OCI-LY1 (cell line): ENCODE data around the gene HYDIN.

ENCODE experiments used
- H2AFZ ChIP-seq: fragments of 200-600 bp; sonication (generic), shearing (Covaris generic); 2 replicates; pipeline ENCODE4 v1.6.0; 2014; ENCODE audit warnings: antibody characterized with exemption, mild to moderate bottlenecking, low read length
- H3F3A ChIP-seq: fragments of 200-600 bp; sonication (generic), shearing (Covaris generic); 2 replicates; pipeline ENCODE4 v1.6.0; 2014; ENCODE audit warnings: mild to moderate bottlenecking, antibody characterized with exemption, low read length, moderate library complexity; ENCODE audit not compliant: insufficient read depth
- H3K27ac ChIP-seq: fragments of 200-600 bp; sonication (generic); 2 replicates; pipeline ENCODE4 v1.5.1; 2014; ENCODE audit warnings: low read length, mixed run types, mild to moderate bottlenecking, low read depth; ENCODE audit not compliant: poor library complexity, severe bottlenecking
- H3K27me3 ChIP-seq: fragments of 200-600 bp; sonication (generic); 2 replicates; pipeline ENCODE4 v1.6.0; 2014; ENCODE audit warnings: antibody characterized with exemption, mild to moderate bottlenecking, low read length, moderate library complexity; ENCODE audit not compliant: insufficient read depth
- H3K36me3 ChIP-seq: fragments of 200-600 bp; sonication (generic); 2 replicates; pipeline ENCODE4 v1.6.1; 2014; ENCODE audit warnings: mild to moderate bottlenecking, antibody characterized with exemption, low read length, moderate library complexity, mixed read lengths; ENCODE audit not compliant: insufficient read depth
- H3K4me1 ChIP-seq: fragments of 200-600 bp; sonication (generic); 2 replicates; pipeline ENCODE4 v1.5.1; 2014; ENCODE audit warnings: mild to moderate bottlenecking, low read length, moderate library complexity; ENCODE audit not compliant: insufficient read depth, severe bottlenecking
- H3K4me2 ChIP-seq: fragments of 200-600 bp; sonication (generic), shearing (Covaris generic); 2 replicates; pipeline ENCODE4 v1.6.1; 2014; ENCODE audit warnings: low read length
- H3K4me3 ChIP-seq: fragments of 200-600 bp; sonication (generic); 2 replicates; pipeline ENCODE4 v1.5.1; 2014; ENCODE audit warnings: low read length, low read depth, mild to moderate bottlenecking, mixed read lengths; ENCODE audit not compliant: poor library complexity, severe bottlenecking
- H3K79me2 ChIP-seq: fragments of 200-600 bp; shearing (Covaris generic); 2 replicates; pipeline ENCODE4 v1.6.1; 2016; ENCODE audit warnings: mixed run types, low read length, mixed read lengths; ENCODE audit not compliant: insufficient read depth
- H3K9ac ChIP-seq: fragments of 200-600 bp; sonication (generic), shearing (Covaris generic); 2 replicates; pipeline ENCODE4 v1.6.1; 2014; ENCODE audit warnings: mild to moderate bottlenecking, low read length, mixed read lengths
- H3K9me2 ChIP-seq: fragments of 200-600 bp; sonication (generic), shearing (Covaris generic); 2 replicates; pipeline ENCODE4 v1.6.1; 2014; ENCODE audit warnings: low read depth, mild to moderate bottlenecking, low read length, mixed read lengths
- H3K9me3 ChIP-seq: fragments of 200-600 bp; shearing (Covaris generic); 2 replicates; pipeline ENCODE4 v1.6.1; 2014; ENCODE audit warnings: low read length, mixed read lengths
- H4K20me1 ChIP-seq: fragments of 200-600 bp; sonication (generic), shearing (Covaris generic); 2 replicates; pipeline ENCODE4 v1.6.0; 2016; ENCODE audit warnings: mild to moderate bottlenecking, low read length; ENCODE audit not compliant: insufficient read depth
- EZH2 ChIP-seq: fragments of 200-600 bp; sonication (generic), shearing (Covaris generic); IDR thresholded peaks from 2 replicates; pipeline ENCODE4 v1.8.0; 2017; ENCODE audit warnings: borderline replicate concordance, mixed run types, mild to moderate bottlenecking, antibody characterized with exemption, low read length, moderate library complexity, mixed read lengths
- TF ChIP-seq, protein P1 (sequence below): fragments of 200-600 bp; sonication (generic), shearing (Covaris generic); IDR thresholded peaks from 2 replicates; pipeline ENCODE4 v1.5.1; 2017; ENCODE audit warnings: mild to moderate bottlenecking, antibody characterized with exemption, low read length, moderate library complexity, mixed read lengths

HYDIN gene

DNA sequence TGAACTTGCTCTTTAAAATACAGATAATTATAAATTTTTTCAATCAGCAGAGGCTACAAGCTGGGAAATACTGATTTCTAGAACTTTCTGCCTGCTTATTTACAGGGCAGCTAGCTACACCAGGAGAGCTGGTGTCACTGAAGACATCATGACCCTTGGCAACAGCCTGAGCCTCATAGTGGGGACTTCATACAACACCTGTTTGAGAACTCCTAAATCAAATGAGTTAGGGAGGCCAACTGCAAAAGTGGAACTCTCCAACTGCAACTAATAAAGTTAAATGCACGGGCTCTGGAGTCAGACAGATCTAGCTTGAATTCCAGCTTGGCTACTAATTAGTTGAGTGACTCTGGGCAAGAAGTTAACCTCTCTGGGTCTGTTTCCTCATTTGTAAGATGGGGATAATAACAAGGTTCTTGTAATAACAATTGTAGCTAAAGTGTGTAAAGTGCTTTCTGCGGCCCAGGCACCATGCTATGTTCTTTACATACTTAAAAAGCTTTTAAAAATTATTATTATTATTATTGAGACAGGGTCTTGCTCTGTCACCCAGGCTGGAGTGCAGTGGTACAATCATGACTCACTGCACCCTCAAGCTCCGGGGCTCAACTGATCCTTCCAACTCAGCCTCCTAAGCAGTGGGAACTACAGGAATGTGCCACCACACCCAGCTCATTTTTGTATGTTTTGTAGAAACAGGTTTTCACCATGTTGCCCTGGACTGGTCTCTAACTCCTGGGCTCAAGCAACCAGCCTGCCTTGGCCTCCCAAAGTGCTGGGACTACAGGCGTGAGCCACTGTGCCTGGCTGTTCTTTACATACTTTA, 462.9 kb downstream of the HYDIN start:
- Histone ChIP-seq H3K27ac (no peak overlapping the region), H3K4me1 (no peaks in the 10 kb centered on the region), H3K9me2 (no peaks in the 10 kb centered on the region), H3K9me3 (no peaks in the 10 kb centered on the region), H2AFZ (no peak overlapping the region), H3K36me3 (peaks cover 6% of the 10 kb centered on the region; the same call in 1 of the 2 replicates), H3K4me3 (no peak overlapping the region), H3F3A (no peaks in the 10 kb centered on the region), H3K9ac (no peak overlapping the region), H4K20me1 (no peaks in the 10 kb centered on the region), H3K27me3 (no peaks in the 10 kb centered on the region), H3K4me2 (no peak overlapping the region), H3K79me2 (no peaks in the 10 kb centered on the region)
- TF ChIP-seq, protein P1, sequence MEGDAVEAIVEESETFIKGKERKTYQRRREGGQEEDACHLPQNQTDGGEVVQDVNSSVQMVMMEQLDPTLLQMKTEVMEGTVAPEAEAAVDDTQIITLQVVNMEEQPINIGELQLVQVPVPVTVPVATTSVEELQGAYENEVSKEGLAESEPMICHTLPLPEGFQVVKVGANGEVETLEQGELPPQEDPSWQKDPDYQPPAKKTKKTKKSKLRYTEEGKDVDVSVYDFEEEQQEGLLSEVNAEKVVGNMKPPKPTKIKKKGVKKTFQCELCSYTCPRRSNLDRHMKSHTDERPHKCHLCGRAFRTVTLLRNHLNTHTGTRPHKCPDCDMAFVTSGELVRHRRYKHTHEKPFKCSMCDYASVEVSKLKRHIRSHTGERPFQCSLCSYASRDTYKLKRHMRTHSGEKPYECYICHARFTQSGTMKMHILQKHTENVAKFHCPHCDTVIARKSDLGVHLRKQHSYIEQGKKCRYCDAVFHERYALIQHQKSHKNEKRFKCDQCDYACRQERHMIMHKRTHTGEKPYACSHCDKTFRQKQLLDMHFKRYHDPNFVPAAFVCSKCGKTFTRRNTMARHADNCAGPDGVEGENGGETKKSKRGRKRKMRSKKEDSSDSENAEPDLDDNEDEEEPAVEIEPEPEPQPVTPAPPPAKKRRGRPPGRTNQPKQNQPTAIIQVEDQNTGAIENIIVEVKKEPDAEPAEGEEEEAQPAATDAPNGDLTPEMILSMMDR, result no peak
- no peak for TF ChIP-seq EZH2

DNA sequence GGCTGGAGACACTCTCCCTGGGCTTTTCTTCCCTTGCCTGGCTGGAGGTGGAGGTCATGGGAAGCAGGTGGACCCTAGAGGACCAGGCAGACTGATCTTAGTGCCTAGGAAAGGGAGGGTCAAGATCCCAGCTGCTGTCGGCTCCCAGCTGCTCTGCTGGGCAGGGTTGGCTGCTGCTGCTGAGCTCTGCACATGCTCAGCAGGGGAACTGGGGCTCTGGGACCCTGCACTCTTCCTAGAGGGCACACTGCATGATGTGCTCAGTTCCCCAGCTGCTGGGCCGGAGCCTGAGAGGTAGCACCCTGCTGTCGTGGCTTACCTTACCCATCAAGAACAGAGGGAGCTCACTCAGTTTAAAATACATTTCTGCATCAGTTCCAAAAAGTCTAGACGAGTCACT, 463.9 kb downstream of the HYDIN start:
- H3K4me2 ChIP-seq, result no peak overlapping the region
- H3K4me3 ChIP-seq, result no peak overlapping the region
- H2AFZ ChIP-seq, result no peak overlapping the region
- TF ChIP-seq, protein P1, result no peak
- no peak for TF ChIP-seq EZH2
- no peaks in the 10 kb centered on the region for H3K4me1 ChIP-seq
- H3K9me2 ChIP-seq, result no peaks in the 10 kb centered on the region
- H4K20me1 ChIP-seq, result no peaks in the 10 kb centered on the region
- no peaks in the 10 kb centered on the region for H3K27me3 ChIP-seq
- peaks cover 4% of the 10 kb centered on the region; the same call in 1 of the 2 replicates for H3K36me3 ChIP-seq
- no peak overlapping the region for H3K9ac ChIP-seq
- no peaks in the 10 kb centered on the region for H3K9me3 ChIP-seq
- no peaks in the 10 kb centered on the region for H3K79me2 ChIP-seq
- no peaks in the 10 kb centered on the region for H3F3A ChIP-seq
- H3K27ac ChIP-seq, result no peak overlapping the region

GRCh38 chr16:70766176-70766575, 464.3 kb downstream of the HYDIN start:
- H3K36me3 ChIP-seq, result peaks cover 8% of the 10 kb centered on the region; the same call in 1 of the 2 replicates

More at GRCh38 chr16:70766176-70766575, 464.3 kb downstream of the HYDIN start:
- Histone ChIP-seq H3K4me3 (no peak overlapping the region), H4K20me1 (no peaks in the 10 kb centered on the region), H3K4me2 (no peak overlapping the region), H3K27me3 (no peaks in the 10 kb centered on the region), H3K9ac (no peak overlapping the region), H3K9me3 (no peaks in the 10 kb centered on the region), H3K4me1 (no peaks in the 10 kb centered on the region), H3K9me2 (no peaks in the 10 kb centered on the region), H2AFZ (no peak overlapping the region), H3K27ac (no peak overlapping the region), H3F3A (no peaks in the 10 kb centered on the region), H3K79me2 (no peaks in the 10 kb centered on the region)
- TF ChIP-seq EZH2, result no peak
- TF ChIP-seq, protein P1, result no peak
